Measurements from ENCODE around the gene TRMT11. TPM values are rescaled to one million over a fixed set of nuclear protein-coding genes. Genes with fewer than 3 reads are reported as not detected.

TRMT11 gene
- polyA plus RNA-seq, 1 donor (not counting 4 experiments of a cell fraction or from before 2014, with no cell fraction given), result 23.0 TPM

DNA sequence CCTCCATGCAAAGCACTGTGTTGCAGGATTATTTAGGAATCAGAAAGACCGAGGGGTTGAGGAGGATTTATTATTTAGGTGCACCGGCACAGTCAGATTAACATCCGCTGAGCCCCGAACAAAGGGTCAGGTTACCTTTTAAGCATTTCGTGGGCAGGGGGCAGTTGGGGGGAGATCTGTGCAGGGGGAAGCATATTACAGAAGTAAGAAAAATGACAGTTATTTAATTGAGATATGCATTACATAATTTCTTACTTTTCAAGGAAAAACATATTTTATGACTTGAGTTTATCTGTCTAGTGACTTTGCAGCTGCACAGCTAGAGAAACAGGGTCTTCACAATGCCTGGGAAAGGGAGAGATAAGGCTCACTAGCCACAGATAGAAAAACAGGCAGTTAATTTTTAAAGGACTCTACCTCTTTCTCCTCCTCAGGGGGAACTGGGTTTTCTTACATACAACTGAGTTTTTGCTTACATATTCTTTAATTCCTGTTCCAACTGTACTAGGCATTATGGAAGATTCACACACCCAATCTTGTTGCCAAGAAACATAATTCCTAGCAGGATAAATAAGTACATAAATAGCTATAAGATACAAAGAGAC lies 31.5 kb upstream of the TRMT11 start:
- no peaks in the 10 kb centered on the region for H3K27me3 ChIP-seq (ENCODE audit: control insufficient read depth, extremely low read depth, insufficient read depth, low read length)
- H3K4me1 ChIP-seq (ENCODE audit: control insufficient read depth, extremely low read depth, insufficient read depth, low read length), result peaks cover 25% of the 10 kb centered on the region
- no peaks in the 10 kb centered on the region for H3K9me3 ChIP-seq (ENCODE audit: control insufficient read depth, low read depth, low read length)
- H3K4me3 ChIP-seq (ENCODE audit: control insufficient read depth in 2 of 3, extremely low read depth in 1 of 3, insufficient read depth in 2 of 3, low read depth in 1 of 3, low read length in 3 of 3), result no peak overlapping the region
- H4K20me1 ChIP-seq (ENCODE audit: control insufficient read depth, extremely low read depth, insufficient read depth, low read length), result no peaks in the 10 kb centered on the region
- no peak overlapping the region for H2AFZ ChIP-seq (ENCODE audit: control insufficient read depth, low read length)
- H3K79me2 ChIP-seq (ENCODE audit: control insufficient read depth, insufficient read depth, low read length), result no peaks in the 10 kb centered on the region
- H3K9me1 ChIP-seq (ENCODE audit: control insufficient read depth, extremely low read depth, insufficient read depth, low read length), result no peaks in the 10 kb centered on the region
- H3K36me3 ChIP-seq (ENCODE audit: control insufficient read depth in 2 of 2, extremely low read depth in 1 of 2, insufficient read depth in 2 of 2, low read length in 2 of 2), result no peaks in the 10 kb centered on the region
- FAIRE-seq, result no peak
- no peak for TF ChIP-seq EZH2 (IDR thresholded peaks at IDR 0.05; ENCODE audit: low read length)
- TF ChIP-seq, protein P1, sequence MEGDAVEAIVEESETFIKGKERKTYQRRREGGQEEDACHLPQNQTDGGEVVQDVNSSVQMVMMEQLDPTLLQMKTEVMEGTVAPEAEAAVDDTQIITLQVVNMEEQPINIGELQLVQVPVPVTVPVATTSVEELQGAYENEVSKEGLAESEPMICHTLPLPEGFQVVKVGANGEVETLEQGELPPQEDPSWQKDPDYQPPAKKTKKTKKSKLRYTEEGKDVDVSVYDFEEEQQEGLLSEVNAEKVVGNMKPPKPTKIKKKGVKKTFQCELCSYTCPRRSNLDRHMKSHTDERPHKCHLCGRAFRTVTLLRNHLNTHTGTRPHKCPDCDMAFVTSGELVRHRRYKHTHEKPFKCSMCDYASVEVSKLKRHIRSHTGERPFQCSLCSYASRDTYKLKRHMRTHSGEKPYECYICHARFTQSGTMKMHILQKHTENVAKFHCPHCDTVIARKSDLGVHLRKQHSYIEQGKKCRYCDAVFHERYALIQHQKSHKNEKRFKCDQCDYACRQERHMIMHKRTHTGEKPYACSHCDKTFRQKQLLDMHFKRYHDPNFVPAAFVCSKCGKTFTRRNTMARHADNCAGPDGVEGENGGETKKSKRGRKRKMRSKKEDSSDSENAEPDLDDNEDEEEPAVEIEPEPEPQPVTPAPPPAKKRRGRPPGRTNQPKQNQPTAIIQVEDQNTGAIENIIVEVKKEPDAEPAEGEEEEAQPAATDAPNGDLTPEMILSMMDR (optimal IDR thresholded peaks at IDR 0.05 in 1 of 3, IDR thresholded peaks at IDR 0.05 in 1 of 3, conservative IDR thresholded peaks at IDR 0.05 in 1 of 3; ENCODE audit: extremely low read depth in 1 of 3, insufficient read depth in 2 of 3, low read length in 3 of 3), result no peak
- H3K4me2 ChIP-seq (ENCODE audit: control insufficient read depth, extremely low read depth, insufficient read depth, low read depth, low read length), result no peak overlapping the region
- H3K27ac ChIP-seq (ENCODE audit: control insufficient read depth, insufficient read depth, low read length), result no peak overlapping the region
- DNase-seq (ENCODE audit: low read depth, low spot score), result no peak
- dilution Hi-C loops (cut with MboI; ENCODE audit: extremely low pct_ligation_motif_present, low sequenced_read_pairs), result no loop called here
- no peak overlapping the region for H3K9ac ChIP-seq (ENCODE audit: control insufficient read depth, extremely low read depth, insufficient read depth, low read length)

DNA sequence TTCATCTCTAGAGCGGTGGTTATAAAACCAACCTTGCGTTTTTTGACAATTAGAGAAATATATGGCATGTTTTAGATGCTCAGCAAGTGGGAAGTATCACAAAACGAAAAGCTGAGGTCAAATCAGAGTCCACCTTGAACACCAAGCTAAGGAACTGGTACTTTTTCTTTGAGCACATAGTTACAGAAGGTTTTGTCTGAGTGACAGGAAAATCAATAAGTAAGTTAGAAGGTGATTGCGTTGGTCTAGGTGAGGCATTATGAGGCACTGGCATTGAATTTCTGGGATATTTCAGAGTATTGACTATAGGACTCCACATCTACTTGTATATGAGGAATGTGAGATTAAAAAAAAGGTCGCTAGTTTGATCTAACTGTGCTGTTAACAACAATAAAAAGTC lies 30.4 kb upstream of the TRMT11 start:
- no peaks in the 10 kb centered on the region for H3K27me3 ChIP-seq (ENCODE audit: control insufficient read depth, extremely low read depth, insufficient read depth, low read length)
- no peaks in the 10 kb centered on the region for H4K20me1 ChIP-seq (ENCODE audit: control insufficient read depth, extremely low read depth, insufficient read depth, low read length)
- peak overlapping the region in 2 of 3 experiments; percentile 81 for H3K4me3 ChIP-seq (ENCODE audit: control insufficient read depth in 2 of 3, extremely low read depth in 1 of 3, insufficient read depth in 2 of 3, low read depth in 1 of 3, low read length in 3 of 3)
- DNase-seq (ENCODE audit: low read depth, low spot score) (no peak), FAIRE-seq (no peak)
- peak overlapping the region; percentile 88 for H3K9ac ChIP-seq (ENCODE audit: control insufficient read depth, extremely low read depth, insufficient read depth, low read length)
- no peaks in the 10 kb centered on the region for H3K9me1 ChIP-seq (ENCODE audit: control insufficient read depth, extremely low read depth, insufficient read depth, low read length)
- peak overlapping the region; percentile 97 for H3K4me2 ChIP-seq (ENCODE audit: control insufficient read depth, extremely low read depth, insufficient read depth, low read depth, low read length)
- TF ChIP-seq, protein P1 (optimal IDR thresholded peaks at IDR 0.05 in 1 of 3, IDR thresholded peaks at IDR 0.05 in 1 of 3, conservative IDR thresholded peaks at IDR 0.05 in 1 of 3; ENCODE audit: extremely low read depth in 1 of 3, insufficient read depth in 2 of 3, low read length in 3 of 3), result no peak
- no peak for TF ChIP-seq EZH2 (IDR thresholded peaks at IDR 0.05; ENCODE audit: low read length)
- dilution Hi-C loops (cut with MboI; ENCODE audit: extremely low pct_ligation_motif_present, low sequenced_read_pairs), result no loop called here
- peak overlapping the region; percentile 78 for H3K27ac ChIP-seq (ENCODE audit: control insufficient read depth, insufficient read depth, low read length)
- H3K79me2 ChIP-seq (ENCODE audit: control insufficient read depth, insufficient read depth, low read length), result no peaks in the 10 kb centered on the region
- H2AFZ ChIP-seq (ENCODE audit: control insufficient read depth, low read length), result peak overlapping the region; percentile 34
- H3K9me3 ChIP-seq (ENCODE audit: control insufficient read depth, low read depth, low read length), result no peaks in the 10 kb centered on the region
- H3K4me1 ChIP-seq (ENCODE audit: control insufficient read depth, extremely low read depth, insufficient read depth, low read length), result peaks cover 16% of the 10 kb centered on the region
- H3K36me3 ChIP-seq (ENCODE audit: control insufficient read depth in 2 of 2, extremely low read depth in 1 of 2, insufficient read depth in 2 of 2, low read length in 2 of 2), result no peaks in the 10 kb centered on the region
